Activated CD8-positive, alpha-beta memory T cell treated with anti-CD3 and anti-CD28 coated beads for 36 hours (primary cell): Measurements from ENCODE around the gene IRF2BPL. TPM values are rescaled to one million over a fixed set of nuclear protein-coding genes. Genes with fewer than 3 reads are reported as not detected.

Source experiments
- CTCF ChIA-PET: fragments of 350-600 bp; sonication (Branson Sonifier 250); formaldehyde crosslinking; loops from one replicate; lab custom pipeline; 2021; ENCODE audit warnings: antibody characterized with exemption; lab: Charles Lee
- POLR2A ChIA-PET: fragments of 350-600 bp; sonication (Branson Sonifier 250); formaldehyde crosslinking; loops from one replicate; lab custom pipeline; 2021; ENCODE audit warnings: antibody characterized with exemption; lab: Charles Lee
- total RNA-seq, 2 experiments: library from RNA; stranded (reverse); gene quantifications; one replicate each; pipeline ENCODE4 v1.2.3, GENCODE V29; 2021

IRF2BPL gene
- total RNA-seq, 2 experiments from 2014 or later, result 27.0 to 27.2 TPM

DNA sequence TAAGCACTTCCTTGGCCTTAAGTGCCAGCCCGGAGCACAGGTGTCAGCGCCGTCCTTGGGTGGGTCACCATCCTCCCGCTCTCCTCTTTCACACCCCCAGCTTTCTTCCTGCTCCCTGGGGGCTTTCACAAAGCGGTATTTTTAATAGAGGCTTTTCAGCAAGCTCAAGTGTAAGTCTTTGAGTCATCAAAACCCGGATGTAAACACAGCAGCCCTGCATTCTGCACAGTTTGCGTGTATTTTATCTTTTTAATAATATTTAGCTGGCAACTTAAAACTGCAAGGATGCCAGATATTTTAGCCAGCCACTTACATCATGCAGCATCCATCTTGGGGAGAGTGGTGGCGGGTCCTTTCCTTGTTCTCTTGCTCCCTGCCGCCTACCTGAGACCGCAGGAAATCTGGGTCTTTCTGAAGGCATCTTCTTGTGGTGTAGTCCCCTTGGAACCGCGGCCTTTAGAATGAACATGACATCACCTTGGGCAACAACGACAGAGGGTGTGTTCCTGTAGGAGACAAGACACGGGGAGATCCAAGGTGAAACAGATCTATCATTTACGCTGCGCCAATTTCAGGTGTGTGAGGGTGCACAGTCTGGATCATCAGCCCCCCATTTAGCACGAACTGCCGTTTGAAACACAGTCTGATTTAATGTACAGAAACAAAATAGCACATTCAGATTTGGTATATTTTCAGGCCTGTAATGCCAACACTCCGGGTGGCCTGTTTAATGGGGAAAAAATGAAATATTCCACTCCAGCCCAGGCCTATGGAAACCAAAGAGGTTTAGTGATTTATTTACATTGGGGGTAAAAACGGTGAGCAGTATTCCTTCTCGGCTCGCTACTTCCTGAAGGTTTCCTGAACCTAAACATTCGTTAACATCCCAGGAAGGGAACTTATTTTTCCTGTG is 12.5 kb upstream of the IRF2BPL start:
- ChIA-PET POLR2A (interaction anchor here (1.5 to 2.7 kb wide), 4 partner anchors 12 to 94 kb away, joined by 4 to 15 read pairs (median 5); no protein-coding TSS in a partner anchor), CTCF (interaction anchor here (0.9 to 3.4 kb wide), 6 partner anchors 13 to 165 kb away, joined by 3 to 17 read pairs (median 5); no protein-coding TSS in a partner anchor)

DNA sequence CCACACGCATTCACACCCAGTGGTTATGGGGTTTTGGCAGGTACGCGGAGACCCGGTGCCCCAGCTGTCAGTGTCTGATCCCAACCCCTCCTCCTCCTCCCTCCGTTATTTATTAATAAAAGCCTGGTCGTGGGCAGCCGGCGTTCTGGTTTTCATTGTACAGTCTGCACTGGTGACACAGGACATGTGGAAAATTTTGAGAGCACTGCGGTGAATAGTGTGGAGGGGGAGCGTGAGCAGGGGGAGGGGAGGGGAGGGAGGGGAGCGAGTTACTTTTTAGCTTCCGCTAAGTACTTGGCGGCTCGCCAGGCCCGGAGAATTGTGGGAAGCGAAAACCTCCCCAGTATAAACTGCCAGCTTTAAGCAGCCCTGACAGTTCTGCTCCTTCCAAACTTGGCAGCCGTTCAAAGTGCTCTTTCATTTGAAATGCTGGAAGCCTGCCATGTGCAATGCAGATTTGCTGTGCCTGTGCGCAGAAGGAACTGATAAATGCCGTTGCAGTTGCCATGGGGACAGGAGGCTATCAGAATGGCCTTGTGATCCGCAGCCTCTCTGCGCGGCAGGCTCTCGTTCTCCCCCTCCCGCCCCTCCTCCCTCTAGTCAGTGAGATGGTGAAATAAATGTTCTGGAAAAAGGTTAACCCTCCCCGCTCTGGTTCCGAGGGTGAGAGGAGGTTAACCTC is 11.7 kb upstream of the IRF2BPL start:
- ChIA-PET POLR2A (interaction anchor here (0.9 to 2.7 kb wide), 4 partner anchors 11 to 93 kb away, joined by 4 to 15 read pairs (median 5); no protein-coding TSS in a partner anchor), CTCF (interaction anchor here (0.7 to 3.4 kb wide), 6 partner anchors 13 to 164 kb away, joined by 3 to 17 read pairs (median 5); no protein-coding TSS in a partner anchor)

DNA sequence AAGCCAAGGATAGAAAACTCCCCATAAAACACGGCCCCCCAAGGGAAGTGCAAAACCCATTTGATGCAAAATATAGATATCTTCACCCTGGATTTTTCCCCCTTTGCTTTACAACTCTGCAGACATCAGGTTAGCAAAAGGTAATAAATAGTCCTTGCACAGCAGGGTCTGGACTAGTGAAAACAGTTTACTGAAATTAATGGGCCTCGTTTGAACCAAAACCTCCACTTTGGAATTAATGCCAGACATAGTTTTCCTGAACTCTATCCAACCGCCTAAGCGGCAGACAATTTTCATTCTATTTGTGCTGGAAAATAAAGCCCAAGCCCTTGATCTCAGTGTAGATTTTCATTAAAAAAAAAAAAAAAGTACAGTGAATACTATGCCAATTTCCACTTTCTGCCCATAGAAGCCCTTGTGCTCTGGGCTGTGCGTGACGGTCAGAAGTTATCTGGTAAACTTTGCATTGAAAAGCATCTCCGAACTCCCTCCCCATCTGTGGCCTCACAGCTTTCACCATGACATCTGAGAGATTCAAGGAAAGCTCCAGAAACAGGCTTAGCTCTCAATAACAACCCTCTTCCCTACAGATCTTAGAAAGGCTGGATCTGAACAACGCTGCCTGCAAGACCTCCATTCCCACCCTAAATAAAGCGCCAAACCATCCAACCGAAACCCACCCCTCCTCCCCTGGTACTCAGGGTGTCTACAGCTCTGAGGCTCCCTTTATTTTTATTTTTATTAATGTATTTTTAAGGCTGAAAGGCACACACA is 11.0 kb upstream of the IRF2BPL start:
- ChIA-PET POLR2A (interaction anchor here (0.9 to 2.7 kb wide), 4 partner anchors 10 to 92 kb away, joined by 4 to 15 read pairs (median 5); no protein-coding TSS in a partner anchor), CTCF (interaction anchor here (0.7 to 3.4 kb wide), 7 partner anchors 13 to 164 kb away, joined by 3 to 17 read pairs (median 4); no protein-coding TSS in a partner anchor)

DNA sequence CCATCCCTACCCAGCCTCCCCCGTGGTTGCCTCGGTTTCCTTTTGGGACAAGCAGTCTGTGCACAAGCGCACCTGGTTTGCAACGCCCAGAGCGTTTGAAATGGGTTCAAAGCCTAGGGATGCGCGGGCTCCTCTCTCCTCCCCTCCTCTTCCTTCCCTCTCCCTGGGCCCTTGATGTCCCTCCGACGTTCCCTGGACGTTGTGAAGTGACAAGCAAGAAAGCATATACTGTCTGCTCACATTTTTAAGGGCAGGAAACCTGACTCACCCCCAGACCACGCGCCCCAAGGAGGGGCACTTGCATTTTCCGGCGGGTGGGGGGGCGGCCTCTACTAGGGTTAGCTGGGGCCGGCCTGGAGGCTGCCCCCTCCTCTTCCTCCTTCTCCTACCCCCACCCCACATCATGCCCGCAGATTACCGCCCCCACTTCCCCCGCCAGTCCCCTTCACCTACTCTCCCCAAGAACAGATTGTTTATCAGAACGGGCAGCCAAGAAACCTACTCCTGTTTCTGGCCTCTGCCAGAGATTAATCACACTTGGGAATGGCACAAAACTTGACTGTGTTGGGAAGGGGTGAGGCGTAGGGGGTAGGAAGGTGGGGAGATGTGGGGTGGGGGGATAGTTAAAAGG is 9.5 kb upstream of the IRF2BPL start:
- ChIA-PET POLR2A (no interaction called here), CTCF (no interaction called here)

DNA sequence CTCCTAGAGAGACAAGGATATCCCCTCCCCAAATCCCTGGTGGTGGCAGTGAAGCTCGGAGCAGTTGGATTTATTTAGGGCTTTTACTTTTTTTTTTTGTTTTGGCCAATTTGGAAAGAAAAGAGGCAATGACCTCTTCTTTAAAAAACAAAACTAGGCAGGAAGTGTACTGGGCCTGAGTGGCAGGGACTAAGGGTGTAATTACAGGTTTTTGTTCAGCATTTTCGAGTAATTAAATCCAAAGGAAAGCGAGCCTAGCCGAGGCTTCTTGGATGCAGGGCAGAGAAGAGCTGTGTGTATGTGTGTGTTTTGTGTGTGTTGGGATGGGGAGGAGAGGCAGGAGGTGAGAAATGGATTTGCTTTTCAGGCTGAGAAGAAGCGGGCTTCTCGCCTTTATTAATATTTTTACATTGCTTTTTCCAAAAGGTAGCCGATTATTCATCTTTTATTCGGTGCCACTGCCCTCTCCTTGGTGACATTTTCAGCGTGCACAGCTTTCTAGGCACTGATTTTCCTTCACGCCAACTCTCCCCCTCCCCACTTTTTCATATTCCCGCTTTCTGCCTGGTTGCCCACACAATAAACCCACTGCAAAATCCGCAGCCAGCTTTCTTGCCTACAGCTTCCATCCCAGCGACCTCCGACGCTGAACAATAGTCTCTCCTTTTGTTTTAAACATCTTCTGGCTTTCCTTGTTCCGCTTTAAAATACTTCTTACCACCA is 8.9 kb upstream of the IRF2BPL start:
- POLR2A ChIA-PET, result no interaction called here

DNA sequence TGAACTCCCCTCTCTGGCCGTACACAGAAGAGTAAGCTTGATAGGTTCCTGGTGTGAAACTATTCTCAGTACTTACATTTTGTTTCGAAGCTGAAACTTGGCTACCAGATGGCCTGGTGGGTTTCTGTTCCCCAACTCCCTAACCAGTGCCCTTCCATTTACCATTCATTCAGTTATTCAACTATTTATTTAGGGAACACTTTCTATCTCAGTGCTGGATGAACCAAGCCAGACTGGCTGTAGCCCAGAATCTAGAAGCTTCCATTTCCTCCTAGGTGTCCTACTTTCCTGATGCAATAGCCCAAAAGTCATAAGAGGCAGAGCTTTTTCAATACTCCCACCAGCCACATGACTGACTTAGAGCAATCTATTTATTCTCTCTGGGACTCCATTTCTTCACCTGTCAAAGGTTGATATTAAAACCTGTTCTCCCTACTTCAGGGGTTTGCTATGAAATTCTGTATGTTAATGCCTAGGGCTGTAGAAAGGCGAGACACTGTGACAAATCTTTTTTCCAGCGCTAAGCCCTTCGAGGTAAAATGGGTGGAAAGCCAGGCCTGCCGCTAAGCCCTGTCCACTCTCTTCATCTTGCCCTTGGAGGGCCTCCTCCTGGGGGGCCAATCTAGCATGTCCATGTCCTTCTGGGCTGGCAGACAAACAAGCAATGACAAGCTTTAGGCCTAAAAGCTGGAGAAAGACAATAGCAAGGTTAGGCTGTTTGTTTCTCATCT is 8.1 kb upstream of the IRF2BPL start:
- POLR2A ChIA-PET, result no interaction called here
- CTCF ChIA-PET, result interaction anchor here (0.8 kb wide), 2 partner anchors 9 to 123 kb away, joined by 3 read pairs; no protein-coding TSS in a partner anchor

More for the DNA sequence above, 8.9 kb upstream of the IRF2BPL start:
- CTCF ChIA-PET, result interaction anchor here (0.8 kb wide), 1 partner anchor 124 kb away, joined by 3 read pairs; no protein-coding TSS in a partner anchor

DNA sequence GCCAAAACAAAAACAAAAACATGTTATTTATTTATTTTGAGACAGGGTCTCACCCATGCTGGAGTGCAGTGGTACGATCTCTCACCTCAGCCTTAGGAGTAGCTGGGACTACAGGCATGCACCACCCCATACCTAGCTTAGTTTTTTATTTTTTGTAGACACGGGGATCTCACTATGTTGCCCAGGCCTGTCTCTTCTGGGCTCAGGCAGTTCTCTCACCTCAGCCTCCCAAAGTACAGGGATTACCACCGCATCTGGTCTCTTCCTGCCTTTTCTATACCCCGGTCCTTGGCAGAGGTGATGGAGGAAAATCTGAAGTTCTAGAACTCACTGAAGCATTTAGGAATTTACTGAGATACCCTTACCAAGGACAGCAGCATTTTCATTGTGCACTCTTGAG is 6.8 kb upstream of the IRF2BPL start:
- CTCF ChIA-PET, result interaction anchor here (0.7 kb wide), 1 partner anchor 122 kb away, joined by 3 read pairs; no protein-coding TSS in a partner anchor
- POLR2A ChIA-PET, result no interaction called here

DNA sequence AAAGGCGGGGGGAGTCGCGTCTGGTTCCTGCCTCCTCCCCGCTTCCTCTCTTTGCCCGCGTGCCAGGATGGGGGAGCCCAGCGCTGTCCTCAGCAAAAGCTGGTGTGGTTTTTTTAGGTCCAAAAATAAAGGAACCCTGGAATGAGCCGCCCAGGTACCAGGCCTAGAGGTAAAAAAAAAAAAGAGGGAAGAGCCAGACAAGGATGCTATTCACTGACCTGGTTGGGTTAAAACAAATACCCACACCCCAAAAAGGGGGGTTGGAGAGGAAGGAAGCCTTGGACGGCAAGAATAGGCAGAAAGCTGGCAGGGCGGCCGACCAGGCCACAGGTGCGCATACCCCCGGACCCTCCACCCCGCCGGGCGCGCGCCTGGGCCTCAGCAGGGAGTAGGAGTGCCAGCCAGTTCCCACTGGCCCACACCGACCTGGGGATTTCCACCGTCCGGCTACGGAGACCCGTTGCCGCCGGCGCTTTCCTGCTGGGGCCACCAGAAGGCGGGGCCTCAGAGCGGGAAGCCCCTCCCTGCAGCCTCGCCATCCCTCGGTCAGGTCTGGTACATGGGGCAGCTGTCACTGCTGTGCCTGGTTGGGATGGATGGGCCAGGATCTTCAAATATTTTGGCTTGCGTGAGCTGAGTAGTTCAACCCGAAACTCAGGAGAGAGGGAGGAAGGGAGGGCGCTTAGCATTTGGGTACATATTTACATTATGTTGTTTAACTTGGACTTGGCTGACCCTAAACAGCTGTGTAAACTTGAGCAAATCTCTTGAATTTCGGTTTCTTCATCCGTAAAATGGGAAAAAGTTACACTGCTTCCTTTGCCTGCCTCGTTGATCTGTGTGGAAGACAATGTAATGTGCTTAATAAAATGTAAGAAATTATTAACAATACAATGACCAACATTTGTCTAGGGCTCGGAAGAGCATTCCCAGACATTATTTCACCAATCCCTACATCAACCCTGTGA is 5.4 kb upstream of the IRF2BPL start:
- POLR2A ChIA-PET, result interaction anchor here (0.6 to 1.6 kb wide), 5 partner anchors 9 to 425 kb away, joined by 3 to 9 read pairs (median 4); no protein-coding TSS in a partner anchor
- CTCF ChIA-PET, result interaction anchor here (0.7 to 1.8 kb wide), 2 partner anchors 72 to 85 kb away, joined by 3 to 4 read pairs; no protein-coding TSS in a partner anchor

DNA sequence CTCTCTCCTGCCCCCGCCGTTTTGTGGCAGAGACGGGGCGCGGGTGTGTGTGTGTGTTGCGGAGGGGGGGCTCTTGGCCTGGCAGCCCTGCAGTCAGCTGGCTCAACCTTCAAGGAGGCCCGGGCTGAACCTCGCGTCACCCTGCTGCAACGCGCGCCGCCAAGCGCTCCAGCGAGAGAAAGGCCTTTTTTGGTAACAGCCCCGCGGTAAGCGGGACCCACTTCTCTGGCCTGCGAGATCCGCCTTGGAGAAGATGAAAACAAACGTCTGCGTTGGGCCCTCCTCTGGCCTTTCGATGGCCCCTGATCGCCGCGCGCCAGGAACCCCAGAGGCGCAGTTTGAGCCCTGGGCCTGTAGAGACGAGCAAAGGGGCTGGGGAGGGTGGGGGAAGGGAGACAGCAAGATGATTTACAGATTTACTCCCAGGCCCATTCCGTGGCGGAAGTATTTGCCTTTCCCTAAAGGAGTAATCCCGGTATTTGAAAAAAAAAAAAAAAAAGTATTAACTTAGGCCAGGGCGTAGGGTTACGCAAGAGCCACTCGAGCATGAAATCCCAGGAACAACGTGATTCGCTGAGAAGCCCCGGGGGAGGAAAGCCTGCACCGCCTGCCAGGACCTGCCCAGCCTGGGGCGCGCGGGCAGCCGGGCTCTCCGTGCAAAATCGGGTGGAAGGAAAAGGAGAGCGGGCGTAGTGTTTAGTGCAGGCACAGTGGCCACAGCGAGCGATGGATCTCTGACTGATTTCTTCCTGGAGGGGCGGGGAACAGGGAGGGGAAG is 4.5 kb upstream of the IRF2BPL start:
- POLR2A ChIA-PET, result interaction anchor here (0.6 to 1.6 kb wide), 3 partner anchors 71 to 289 kb away, joined by 3 to 9 read pairs (median 3); no protein-coding TSS in a partner anchor
- CTCF ChIA-PET, result interaction anchor here (1.8 kb wide), 1 partner anchor 71 kb away, joined by 4 read pairs; no protein-coding TSS in a partner anchor

DNA sequence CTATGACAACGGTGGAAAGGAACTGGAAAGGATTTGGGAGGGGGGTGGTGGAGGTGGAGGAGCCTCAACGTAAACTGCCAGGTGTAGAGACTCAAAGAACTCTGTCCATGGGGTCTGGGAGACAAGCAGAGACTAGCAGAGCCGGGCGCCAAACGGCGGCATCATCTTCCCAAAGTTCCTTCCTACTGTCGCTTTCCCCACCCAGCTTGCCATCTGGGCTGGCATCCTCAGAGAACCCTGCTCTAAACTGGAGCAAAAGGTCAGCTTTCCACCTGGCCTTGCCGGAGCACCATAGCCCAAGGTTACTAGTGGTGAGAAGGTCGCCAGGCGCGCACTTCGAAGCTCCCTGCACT is 4.0 kb upstream of the IRF2BPL start:
- CTCF ChIA-PET, result interaction anchor here (1.8 kb wide), 1 partner anchor 70 kb away, joined by 4 read pairs; no protein-coding TSS in a partner anchor
- POLR2A ChIA-PET, result interaction anchor here (0.9 kb wide), 1 partner anchor 74 kb away, joined by 3 read pairs; no protein-coding TSS in a partner anchor

DNA sequence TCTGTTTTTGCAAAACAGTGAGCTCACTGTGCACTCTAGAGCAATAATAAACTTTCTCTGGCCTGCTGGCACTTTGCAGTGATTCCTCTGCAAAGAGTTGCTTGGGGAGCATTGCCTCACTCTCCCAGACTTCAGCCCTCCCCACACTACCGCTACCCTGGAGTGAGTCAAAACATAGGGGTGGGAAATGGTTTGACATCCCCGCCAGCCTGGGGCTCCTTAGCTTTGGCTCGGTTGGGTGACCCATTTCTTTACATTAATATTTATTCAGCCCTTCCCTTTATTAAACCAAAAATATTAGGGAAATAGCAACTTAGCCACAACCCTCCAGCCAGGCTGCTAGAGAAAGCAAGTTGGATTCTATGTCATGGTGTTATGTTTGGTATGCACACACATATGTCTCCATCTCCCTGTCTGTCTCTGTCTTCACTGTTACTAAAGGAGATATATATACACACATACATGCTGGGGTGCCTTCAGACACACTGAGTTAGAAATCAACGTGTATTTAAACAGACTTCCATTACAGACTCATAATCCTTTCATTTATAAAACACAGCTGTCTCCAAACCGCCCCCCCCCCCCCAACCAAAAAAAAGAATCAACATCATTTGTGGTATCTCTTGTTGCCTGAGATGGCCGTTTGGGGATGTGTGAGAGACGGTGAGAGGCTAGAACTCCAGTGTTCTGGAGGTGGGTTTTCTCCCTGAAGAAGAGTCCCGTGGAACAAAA is 3.4 kb upstream of the IRF2BPL start:
- POLR2A ChIA-PET, result interaction anchor here (0.9 kb wide), 1 partner anchor 74 kb away, joined by 3 read pairs; no protein-coding TSS in a partner anchor
- CTCF ChIA-PET, result interaction anchor here (1.8 kb wide), 1 partner anchor 70 kb away, joined by 4 read pairs; no protein-coding TSS in a partner anchor

DNA sequence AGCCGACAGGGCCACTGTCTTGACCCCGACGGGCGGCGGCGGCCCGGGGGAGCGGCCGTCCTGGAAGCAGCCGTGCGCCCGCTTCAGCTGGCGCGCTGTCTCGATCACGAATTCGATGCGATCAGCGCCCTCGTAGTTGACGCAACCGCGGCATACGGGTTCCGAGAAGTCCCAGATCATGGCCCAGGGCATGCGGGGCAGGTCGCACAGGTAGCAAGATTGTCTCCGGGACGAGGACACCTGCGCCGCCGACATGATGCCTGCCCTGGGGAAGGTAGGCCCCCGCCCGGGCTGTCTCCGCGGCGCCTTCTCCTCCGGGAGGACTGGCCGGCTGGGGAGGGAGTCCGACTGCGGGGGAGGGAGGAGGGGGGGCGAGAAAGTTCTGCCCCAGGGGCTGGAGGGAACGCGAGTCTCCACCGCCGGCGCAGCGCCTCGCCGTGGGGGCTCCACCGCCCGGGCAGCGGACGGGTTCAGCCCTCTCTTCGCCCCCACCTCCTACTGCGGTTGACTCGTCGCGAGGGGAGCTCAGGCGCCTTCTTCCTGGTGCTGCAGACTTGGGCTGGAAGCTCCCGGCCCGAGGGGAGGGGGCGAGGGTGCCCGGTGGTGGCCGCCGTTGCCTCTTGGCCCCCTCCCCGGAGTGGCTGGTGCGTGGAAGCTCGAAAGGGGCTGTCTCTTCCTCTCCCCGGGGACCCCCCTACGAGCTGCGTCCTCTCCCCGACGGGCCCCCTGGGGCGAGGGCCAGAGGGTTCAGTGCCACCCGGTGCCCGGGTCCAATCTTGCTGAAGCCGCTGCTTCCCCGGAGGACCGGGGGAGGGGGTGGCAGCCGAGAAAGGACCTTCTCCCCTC is 747 bp downstream of the IRF2BPL start:
- CTCF ChIA-PET, result interaction anchor here (0.9 to 1.3 kb wide), 5 partner anchors 9 to 114 kb away, joined by 3 to 8 read pairs (median 3); no protein-coding TSS in a partner anchor
- POLR2A ChIA-PET, result interaction anchor here (0.6 to 2.8 kb wide), 9 partner anchors 12 to 120 kb away, joined by 3 to 19 read pairs (median 4); no protein-coding TSS in a partner anchor
